NT2/D1 (cell line): ENCODE data around the gene CALY.

Experiments
- SUZ12 ChIP-seq: IDR thresholded peaks from 2 replicates; pipeline ENCODE4 v1.6.1; 2011; ENCODE audit not compliant: insufficient read length, insufficient read depth; ENCODE audit errors: extremely low read depth
- YY1 ChIP-seq: IDR thresholded peaks from 2 replicates; pipeline ENCODE4 v1.6.1; 2011; ENCODE audit not compliant: insufficient read length, insufficient read depth

DNA sequence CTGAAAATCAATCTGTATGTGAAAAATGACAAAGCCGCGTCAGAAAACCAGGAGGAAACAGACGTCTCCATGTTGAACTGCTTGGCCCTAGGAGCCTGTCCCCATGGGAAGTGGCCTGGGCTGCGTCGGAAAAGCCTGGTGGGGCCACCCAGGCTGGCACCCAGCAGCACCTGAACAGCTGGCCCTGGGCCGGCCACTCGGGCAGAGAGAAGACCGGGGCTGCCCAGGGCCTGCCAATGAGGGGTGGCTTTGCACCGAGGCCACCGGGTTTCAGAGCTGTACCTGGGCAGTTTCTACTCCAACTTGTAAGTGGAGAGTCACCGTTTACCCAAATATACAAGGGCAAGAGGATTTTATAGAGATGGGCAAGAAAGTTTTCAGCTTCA, 22.2 kb upstream of the CALY start:
- TF ChIP-seq YY1 (no peak), SUZ12 (no peak)
